Measurements from ENCODE around the gene C3orf80. TPM values are rescaled to one million over a fixed set of nuclear protein-coding genes. Genes with fewer than 3 reads are reported as not detected.
"Not testable (repeated sequence)": the region's sequence is repeated elsewhere in the genome, so short reads cannot be mapped to it uniquely, and the experiment has no call there.

Gene C3orf80
- total RNA-seq, 1 experiment from 2014 or later = not detected

GRCh38 chr3:160210799-160211221 is 14.4 kb upstream of the C3orf80 start:
- peak; percentile 33 for DNase-seq (ENCODE audit: extremely low read depth, low read depth)

GRCh38 chr3:160213191-160213590 is 12.0 kb upstream of the C3orf80 start:
- no peak for DNase-seq (ENCODE audit: extremely low read depth, low read depth)

- no peak for DNase-seq (ENCODE audit: extremely low read depth, low read depth)
These were observed 7.5 kb upstream of the C3orf80 start for GRCh38 chr3:160217675-160218074.

GRCh38 chr3:160218136-160218535 is 7.1 kb upstream of the C3orf80 start:
- no peak for DNase-seq (ENCODE audit: extremely low read depth, low read depth)

- DNase-seq (ENCODE audit: extremely low read depth, low read depth) = no peak
These were observed 5.2 kb upstream of the C3orf80 start for GRCh38 chr3:160220038-160220437.

GRCh38 chr3:160221019-160221418 is 4.2 kb upstream of the C3orf80 start:
- DNase-seq (ENCODE audit: extremely low read depth, low read depth) = no peak

- DNase-seq (ENCODE audit: extremely low read depth, low read depth) = no peak
These were observed 966 bp upstream of the C3orf80 start for GRCh38 chr3:160224256-160224655.

GRCh38 chr3:160224811-160225175 is 429 bp upstream of the C3orf80 start:
- DNase-seq (ENCODE audit: extremely low read depth, low read depth) = no peak

- no peak for DNase-seq (ENCODE audit: extremely low read depth, low read depth)
These were observed 1.0 kb downstream of the C3orf80 start for GRCh38 chr3:160226026-160226907.

- DNase-seq (ENCODE audit: extremely low read depth, low read depth) = no peak
These were observed 2.2 kb downstream of the C3orf80 start for GRCh38 chr3:160227419-160227818.

- DNase-seq (ENCODE audit: extremely low read depth, low read depth) = no peak
These were observed 6.8 kb downstream of the C3orf80 start for GRCh38 chr3:160232014-160232413.

GRCh38 chr3:160240719-160241118 is 15.5 kb downstream of the C3orf80 start:
- DNase-seq (ENCODE audit: extremely low read depth, low read depth) = not testable (repeated sequence)

GRCh38 chr3:160245261-160245800 is 20.1 kb downstream of the C3orf80 start:
- no peak for DNase-seq (ENCODE audit: extremely low read depth, low read depth)

- DNase-seq (ENCODE audit: extremely low read depth, low read depth) = no peak
These were observed 22.5 kb downstream of the C3orf80 start for GRCh38 chr3:160247766-160248165.

GRCh38 chr3:160253298-160253697 is 28.1 kb downstream of the C3orf80 start:
- DNase-seq (ENCODE audit: extremely low read depth, low read depth) = no peak

GRCh38 chr3:160257606-160258005 is 32.4 kb downstream of the C3orf80 start:
- no peak for DNase-seq (ENCODE audit: extremely low read depth, low read depth)

- DNase-seq (ENCODE audit: extremely low read depth, low read depth) = no peak
These were observed 34.4 kb downstream of the C3orf80 start for GRCh38 chr3:160259589-160259988.

GRCh38 chr3:160260587-160261270 is 35.5 kb downstream of the C3orf80 start:
- no peak for DNase-seq (ENCODE audit: extremely low read depth, low read depth)

GRCh38 chr3:160265088-160265487 is 39.9 kb downstream of the C3orf80 start:
- DNase-seq (ENCODE audit: extremely low read depth, low read depth) = no peak
